GM21390 (cell line): ENCODE data around the gene GJB6.

Experiments
- ATAC-seq: cut with Tn5 transposase; IDR thresholded peaks from one replicate; pipeline ENCODE4 v1.9.1; 2021; ENCODE audit not compliant: unreplicated experiment

Gene GJB6

DNA sequence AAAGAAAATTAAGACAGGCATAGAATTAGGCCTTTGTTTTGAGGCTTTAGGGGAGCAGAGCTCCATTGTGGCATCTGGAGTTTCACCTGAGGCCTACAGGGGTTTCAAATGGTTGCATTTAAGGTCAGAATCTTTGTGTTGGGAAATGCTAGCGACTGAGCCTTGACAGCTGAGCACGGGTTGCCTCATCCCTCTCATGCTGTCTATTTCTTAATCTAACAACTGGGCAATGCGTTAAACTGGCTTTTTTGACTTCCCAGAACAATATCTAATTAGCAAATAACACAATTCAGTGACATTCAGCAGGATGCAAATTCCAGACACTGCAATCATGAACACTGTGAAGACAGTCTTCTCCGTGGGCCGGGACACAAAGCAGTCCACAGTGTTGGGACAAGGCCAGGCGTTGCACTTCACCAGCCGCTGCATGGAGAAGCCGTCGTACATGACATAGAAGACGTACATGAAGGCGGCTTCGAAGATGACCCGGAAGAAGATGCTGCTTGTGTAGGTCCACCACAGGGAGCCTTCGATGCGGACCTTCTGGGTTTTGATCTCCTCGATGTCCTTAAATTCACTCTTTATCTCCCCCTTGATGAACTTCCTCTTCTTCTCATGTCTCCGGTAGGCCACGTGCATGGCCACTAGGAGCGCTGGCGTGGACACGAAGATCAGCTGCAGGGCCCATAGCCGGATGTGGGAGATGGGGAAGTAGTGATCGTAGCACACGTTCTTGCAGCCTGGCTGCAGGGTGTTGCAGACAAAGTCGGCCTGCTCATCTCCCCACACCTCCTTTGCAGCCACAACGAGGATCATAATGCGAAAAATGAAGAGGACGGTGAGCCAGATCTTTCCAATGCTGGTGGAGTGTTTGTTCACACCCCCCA lies 43.2 kb downstream of the GJB6 start:
- no peak for ATAC-seq

DNA sequence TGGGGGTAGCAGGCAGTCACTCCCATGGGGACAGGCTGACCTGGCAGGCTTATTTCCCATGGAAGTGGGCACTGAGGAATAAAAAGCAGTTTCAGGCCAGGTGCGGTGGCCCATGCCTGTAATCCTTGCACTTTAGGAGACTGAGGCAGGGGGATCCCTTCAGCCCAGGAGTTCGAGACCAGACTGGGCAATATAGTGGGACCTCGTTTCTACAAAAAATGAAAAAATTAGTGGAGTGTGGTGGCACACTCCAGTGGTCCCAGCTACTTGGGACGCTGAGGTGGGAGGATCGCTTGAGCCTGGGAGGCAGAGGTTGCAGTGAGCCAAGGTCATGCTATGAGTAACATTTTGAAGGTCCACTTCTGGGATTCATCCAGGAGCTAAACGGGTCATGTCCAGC lies 45.3 kb downstream of the GJB6 start:
- no peak for ATAC-seq

DNA sequence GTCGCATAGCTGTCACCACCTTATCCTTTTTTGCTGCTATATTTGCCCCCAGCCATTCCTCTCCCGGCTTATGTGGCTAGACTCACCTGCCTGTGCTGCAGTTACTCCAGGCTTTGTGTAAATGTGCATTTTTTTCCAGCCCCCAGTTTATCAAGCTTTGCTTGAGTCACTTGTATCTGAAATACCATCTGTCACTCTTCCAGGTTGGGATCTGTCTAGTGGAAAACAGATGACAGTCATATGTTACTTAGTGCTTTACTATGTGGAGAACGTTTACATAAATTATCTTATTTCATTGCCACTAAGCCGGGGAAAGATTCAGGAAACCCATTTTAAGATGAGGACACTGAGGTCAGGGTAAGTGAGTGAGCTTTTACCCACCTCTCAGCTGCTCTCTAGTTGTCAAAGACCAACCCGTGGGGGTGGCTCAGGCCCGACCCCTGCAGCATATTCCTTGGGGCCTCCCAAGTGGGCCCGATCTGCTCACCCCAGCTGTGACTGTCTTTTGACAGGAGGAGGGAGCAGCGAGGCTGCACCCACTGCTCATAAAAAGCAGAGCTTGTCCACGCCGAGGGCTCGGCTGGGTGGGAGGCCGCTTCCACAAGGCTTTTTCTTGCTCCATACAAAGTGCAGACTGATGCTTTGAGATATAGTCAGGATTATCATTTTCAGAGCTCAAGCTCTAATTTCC lies 46.6 kb downstream of the GJB6 start:
- no peak for ATAC-seq

DNA sequence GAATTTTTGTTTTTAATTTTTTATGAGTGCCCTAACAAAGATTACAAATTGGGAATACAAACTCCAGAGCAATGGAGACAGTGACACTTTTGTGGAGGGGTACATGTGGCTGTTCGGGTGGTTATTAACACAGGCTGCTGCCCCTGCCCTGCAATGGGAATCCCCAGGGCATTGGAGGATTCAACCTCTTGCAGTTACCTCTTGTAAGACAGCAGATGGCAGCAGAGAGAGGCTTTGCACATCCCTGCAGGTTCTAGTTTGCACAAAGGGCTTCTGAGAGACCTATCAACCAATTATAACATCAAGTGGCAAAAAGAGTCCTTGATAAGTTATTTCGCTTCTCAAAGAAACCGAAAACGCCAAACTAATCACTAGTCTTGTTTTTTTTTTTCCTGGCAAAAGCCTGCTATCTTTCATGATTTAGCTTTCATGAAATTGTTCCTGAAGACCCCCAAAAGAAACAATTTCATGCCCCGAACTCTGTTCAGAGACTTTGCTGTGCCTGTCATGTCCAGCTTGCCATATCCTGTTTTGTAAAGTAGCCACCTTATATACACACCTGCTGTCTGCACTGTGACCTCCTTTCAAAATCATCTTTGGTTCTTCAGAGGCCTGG lies 49.8 kb downstream of the GJB6 start:
- ATAC-seq: peak; percentile 85

DNA sequence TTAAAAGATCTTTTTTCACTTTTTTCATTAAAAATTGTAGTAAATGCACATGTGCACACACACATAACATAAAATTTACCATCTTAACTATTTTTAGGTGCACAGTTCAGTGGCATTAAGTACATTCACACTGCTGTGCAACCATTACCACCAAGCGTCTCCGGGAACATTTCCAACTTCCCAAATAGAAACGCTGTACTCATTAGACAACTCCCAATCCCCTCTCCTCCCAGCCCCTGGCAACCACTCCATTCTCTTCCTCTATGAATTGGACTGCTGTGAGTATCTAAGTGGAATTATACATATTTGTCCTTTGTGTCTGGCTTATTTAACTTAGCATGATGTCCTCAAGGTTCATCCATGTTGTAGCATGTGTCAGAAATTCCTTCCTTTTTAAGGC lies 50.9 kb downstream of the GJB6 start:
- ATAC-seq: no peak

DNA sequence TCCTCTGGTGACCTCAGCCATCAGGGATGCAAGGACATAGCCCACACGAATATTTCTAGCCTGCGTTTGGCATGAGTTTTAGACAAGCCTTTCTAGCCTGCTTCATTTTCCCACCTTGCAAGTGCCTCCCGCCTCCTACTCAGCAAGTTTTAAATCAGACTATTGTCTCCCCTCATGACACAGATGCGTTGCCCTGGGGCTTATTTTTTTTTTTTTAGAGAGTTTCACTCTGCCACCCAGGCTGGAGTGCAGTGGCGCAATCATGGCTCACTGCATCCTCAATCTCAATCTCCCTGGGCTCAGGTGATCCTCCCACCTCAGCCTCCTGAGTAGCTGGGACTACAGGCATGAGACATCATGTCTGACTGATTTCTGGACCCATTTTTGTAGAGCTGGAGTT lies 54.0 kb downstream of the GJB6 start:
- ATAC-seq: no peak

DNA sequence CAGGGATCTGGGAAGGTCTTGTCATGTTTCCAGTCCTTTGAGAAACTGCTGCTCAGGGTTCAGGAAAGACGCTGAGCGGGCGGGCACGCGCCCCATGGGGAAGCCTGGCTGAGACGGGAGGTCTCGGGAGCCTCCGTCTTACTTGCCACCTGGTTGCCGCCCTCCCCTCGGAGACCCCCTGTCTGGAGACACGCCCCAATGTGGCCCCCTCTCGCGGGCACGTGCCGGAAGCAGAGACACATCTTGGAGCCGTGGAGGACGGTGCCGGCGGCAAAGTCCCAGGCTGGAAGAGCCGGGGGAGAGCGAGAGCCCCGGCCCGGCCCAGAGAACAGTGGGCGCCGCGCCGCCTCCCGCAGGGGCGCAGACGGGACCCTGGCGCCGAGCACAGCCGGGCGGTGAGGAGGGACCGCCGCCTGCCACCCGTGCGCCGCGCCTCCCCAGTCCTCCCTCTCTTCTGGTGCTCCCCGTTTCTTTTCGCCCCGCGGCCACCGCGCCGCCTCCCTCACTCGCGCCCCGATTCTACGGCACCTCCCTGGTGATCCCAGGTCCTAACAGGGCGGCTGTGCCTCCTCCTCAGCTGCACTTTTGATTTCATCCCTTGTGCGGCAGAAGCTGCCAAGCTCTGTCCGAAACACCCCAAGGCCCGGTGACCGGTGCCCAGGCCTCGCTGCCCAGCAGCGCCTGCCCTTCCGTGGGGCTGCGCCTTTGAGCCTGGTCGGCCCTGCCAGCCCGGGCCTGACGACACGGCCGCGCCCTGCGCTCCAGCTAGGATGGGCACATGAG lies 54.9 kb downstream of the GJB6 start:
- no peak for ATAC-seq

DNA sequence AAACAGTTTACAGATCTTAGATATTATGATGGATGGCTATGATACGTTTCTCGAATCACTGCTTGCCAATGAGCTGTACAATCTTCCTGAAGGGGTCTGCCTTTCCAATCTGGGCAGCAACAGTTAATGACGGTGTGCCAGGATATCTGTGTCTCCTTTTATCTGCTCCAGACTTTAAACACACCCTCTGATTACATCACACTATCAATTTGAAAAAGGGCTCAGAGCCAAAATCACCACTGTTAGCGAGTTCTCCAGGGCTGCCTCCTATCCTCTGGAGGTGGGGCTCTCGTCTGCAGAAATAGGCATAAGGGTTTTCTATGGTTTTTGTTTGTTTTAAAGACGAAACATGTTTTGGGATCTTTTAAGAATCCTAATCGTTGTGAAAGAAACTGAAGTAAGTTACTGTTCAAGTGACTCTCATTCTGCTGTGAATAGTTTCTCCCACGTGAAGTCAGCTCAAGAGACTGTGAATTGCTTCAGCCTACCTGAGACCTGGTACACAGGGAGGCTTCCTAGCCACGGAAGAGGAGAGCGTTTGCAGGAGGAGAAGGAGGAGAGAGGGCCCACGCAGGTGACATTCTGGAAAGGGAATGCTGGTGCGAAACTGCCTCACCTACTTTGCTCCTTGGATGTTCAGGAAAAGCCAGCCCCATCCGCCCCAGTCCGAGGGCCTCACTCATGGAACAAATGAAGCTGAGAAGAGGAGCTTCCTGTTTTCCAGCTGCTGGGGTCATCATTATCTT lies 56.0 kb downstream of the GJB6 start:
- no peak for ATAC-seq

DNA sequence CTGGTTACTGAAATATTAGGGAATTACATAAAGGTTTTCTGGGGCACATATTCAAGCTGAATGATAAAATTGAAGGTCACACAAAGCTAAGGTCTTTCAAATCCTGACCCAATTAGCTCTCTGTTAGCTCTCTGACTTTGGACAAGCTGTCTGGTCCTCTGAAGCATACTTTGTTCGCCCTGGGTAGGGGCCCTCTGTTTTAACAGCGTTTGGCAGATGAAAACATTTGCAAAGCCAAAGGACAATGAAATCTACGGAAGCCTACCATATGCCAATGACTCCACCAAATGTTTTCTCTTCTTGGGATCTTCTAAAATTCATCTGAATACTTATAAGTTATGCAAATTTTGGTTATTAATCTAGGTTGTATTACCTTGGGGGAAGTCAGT lies 56.7 kb downstream of the GJB6 start:
- no peak for ATAC-seq

DNA sequence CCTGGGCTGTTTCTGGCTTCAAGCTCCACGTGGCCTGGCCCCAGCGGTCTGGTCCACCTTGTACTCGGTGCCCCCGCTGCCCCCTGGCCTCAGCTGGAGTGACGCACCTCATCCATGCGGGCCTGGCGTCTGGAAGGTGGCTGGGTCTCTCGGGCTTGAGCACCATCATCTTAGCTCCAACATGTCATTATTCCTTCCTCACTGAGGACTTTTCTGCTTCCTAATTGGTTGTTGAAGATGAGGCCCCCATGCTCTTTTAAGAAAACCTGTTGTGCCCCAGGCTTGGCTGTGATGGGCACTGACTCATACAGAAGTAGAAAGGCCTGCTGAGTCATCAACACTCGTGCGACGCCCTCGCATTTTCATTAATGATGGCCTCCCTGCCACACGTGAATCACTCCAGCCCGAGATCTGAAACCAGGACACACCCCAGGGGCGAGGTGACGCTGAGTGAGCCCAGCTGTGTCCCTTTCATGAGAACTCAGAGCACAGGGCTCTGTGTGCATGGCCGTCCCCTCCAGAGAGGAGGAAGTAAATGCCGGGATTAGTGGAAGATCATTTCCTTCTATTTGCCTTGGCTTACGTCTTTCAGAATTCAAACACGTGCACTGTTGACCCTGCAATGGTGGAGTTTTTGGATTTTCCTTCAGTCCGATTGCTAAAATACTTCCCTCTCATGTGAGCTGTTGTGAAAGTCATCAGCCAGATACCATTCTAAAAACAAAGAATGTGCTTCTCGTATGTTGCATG lies 57.3 kb downstream of the GJB6 start:
- peak; percentile 87 for ATAC-seq

DNA sequence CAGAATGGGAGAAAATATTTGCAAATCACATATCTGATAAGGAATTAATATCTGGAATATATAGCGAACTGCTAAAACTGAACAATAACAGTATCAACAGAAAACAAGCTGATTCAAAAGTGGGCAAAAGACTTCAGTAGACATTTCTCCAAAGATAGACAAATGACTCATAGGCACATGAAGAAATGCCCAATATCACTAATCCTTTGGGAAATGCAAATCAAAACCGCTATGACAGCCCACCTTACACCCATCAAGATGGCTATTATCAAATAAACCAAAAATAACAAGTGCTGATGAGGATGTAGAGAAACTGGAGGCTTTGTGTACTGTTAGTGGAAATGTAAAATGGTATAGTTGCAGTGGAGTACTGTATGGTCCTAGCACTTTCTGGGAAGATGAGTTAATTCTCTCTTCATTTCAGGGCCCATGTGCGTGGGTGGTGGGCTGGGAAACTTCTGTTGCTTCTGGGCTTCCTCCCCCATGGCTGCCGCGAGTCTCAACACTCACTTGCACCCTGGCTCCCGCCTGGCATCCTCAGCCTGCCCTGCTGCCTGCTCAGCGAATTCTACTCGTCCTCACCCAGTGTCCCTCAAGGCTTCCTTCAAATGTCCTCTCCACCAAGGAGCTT lies 58.9 kb downstream of the GJB6 start:
- ATAC-seq: no peak
